HL-60 (cell line): ENCODE data around the gene FOXK2.

ENCODE experiments used
- DNase-seq, 2 experiments: peaks; one replicate each; pipeline ENCODE4 v3.0.0-alpha.2; 2010 to 2020; ENCODE audit warnings: low read depth in 1 of 2, low spot score in 1 of 2
- H3K27ac ChIP-seq: fragments of 250-450 bp; sonication (Bioruptor Pico); replicated peaks from 2 replicates; pipeline ENCODE4 v1.5.1; 2020; ENCODE audit warnings: mild to moderate bottlenecking, moderate library complexity
- H3K27me3 ChIP-seq: fragments of 250-450 bp; sonication (Bioruptor Pico); 2 replicates; pipeline ENCODE4 v1.5.1; 2021; ENCODE audit warnings: mild to moderate bottlenecking, moderate library complexity; ENCODE audit not compliant: insufficient read depth, poor library complexity, severe bottlenecking
- H3K4me3 ChIP-seq: replicated peaks from 2 replicates; pipeline ENCODE4 v1.5.1; 2011; ENCODE audit warnings: mild to moderate bottlenecking, control low read depth, low read length; ENCODE audit not compliant: insufficient read depth
- GABPA ChIP-seq: IDR thresholded peaks from 2 replicates; pipeline ENCODE4 v1.6.1; 2012; ENCODE audit warnings: low read depth
- POLR2AphosphoS5 ChIP-seq: IDR thresholded peaks from 2 replicates; pipeline ENCODE4 v1.6.1; 2012; ENCODE audit warnings: low read depth
- SPI1 ChIP-seq: IDR thresholded peaks from 2 replicates; pipeline ENCODE4 v1.6.1; 2012; ENCODE audit warnings: low read depth, mild to moderate bottlenecking, borderline replicate concordance
- TF ChIP-seq, protein P1 (sequence below): IDR thresholded peaks from 2 replicates; pipeline ENCODE4 v1.6.1; 2012; ENCODE audit warnings: low read depth; ENCODE audit not compliant: insufficient replicate concordance
- TF ChIP-seq, protein P2 (sequence below): IDR thresholded peaks from one replicate; pipeline ENCODE4 v1.5.1; 2011; ENCODE audit warnings: low read length, control low read depth, inconsistent platforms; ENCODE audit not compliant: insufficient read depth

The FOXK2 gene

DNA sequence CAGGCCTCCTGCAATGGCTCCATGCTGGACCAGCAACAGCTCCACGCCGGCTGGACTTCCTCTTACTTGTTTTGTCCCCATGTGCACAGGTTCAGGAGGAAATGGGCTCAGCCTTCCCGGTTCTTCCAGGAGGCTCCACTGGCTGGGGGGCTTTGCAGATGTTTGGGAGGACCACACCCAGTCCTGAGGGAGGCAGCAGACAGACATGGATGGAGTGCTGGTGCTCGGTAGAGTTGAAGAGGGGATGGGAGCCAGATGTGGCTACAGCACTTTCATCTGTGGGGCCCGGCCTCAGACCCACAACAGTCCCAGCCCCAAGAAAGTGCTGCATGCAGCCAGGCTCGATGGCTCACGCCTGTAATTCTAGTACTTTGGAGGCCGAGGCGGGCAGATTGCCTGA is 39.2 kb upstream of the FOXK2 start:
- DNase-seq = no peak
- H3K27me3 ChIP-seq = no peaks in the 10 kb centered on the region
- TF ChIP-seq, protein P1, sequence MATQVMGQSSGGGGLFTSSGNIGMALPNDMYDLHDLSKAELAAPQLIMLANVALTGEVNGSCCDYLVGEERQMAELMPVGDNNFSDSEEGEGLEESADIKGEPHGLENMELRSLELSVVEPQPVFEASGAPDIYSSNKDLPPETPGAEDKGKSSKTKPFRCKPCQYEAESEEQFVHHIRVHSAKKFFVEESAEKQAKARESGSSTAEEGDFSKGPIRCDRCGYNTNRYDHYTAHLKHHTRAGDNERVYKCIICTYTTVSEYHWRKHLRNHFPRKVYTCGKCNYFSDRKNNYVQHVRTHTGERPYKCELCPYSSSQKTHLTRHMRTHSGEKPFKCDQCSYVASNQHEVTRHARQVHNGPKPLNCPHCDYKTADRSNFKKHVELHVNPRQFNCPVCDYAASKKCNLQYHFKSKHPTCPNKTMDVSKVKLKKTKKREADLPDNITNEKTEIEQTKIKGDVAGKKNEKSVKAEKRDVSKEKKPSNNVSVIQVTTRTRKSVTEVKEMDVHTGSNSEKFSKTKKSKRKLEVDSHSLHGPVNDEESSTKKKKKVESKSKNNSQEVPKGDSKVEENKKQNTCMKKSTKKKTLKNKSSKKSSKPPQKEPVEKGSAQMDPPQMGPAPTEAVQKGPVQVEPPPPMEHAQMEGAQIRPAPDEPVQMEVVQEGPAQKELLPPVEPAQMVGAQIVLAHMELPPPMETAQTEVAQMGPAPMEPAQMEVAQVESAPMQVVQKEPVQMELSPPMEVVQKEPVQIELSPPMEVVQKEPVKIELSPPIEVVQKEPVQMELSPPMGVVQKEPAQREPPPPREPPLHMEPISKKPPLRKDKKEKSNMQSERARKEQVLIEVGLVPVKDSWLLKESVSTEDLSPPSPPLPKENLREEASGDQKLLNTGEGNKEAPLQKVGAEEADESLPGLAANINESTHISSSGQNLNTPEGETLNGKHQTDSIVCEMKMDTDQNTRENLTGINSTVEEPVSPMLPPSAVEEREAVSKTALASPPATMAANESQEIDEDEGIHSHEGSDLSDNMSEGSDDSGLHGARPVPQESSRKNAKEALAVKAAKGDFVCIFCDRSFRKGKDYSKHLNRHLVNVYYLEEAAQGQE = no peak
- no peak overlapping the region for H3K27ac ChIP-seq
- no peak overlapping the region for H3K4me3 ChIP-seq

DNA sequence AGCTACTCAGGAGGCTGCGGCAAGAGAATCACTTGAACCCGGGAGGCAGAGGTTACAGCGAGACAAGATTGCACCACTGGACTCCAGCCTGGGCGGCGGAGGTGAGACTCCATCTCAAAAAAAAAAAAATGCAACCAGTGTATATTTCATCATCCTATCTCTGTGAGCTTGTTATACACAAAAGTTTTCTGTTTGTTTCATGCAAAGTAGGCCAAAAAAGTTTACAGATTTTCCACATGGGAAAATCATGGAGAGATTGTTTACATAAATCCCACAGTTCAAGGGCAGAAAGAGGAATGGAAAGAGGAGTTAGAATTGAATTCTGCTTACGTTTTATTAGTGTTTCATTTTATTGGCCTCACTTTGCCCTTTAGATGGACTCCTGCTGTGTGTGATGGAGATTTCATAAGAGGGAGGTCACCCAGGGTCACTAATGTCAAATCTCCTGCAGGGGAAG is 36.3 kb upstream of the FOXK2 start:
- TF ChIP-seq SPI1 = no peak
- no peak for TF ChIP-seq GABPA
- TF ChIP-seq, protein P1 = no peak
- H3K27ac ChIP-seq = no peak overlapping the region
- H3K4me3 ChIP-seq = no peak overlapping the region
- no peaks in the 10 kb centered on the region for H3K27me3 ChIP-seq
- no peak for DNase-seq

DNA sequence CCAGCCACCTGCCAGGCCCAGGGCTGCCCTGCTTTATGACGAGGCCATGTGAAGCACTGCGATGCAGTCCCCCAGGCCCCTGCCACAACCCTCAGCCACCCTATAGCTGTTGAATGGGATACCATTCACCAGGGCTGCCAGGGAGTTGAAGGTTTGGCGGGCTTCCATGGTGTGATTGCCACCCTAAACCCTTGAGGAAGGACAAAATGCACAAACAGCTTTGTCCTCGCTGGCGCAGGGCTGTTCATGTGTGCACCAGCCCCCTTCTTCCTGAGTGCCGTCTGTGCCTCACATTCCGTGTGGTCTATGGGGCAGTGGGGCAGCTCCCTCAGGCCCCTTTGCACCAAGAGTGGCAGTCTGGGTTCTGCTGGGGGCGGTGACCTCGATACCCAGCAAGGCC is 35.7 kb upstream of the FOXK2 start:
- Histone ChIP-seq H3K4me3 (no peak overlapping the region), H3K27me3 (no peaks in the 10 kb centered on the region), H3K27ac (no peak overlapping the region)
- DNase-seq = no peak
- no peak for TF ChIP-seq POLR2AphosphoS5

DNA sequence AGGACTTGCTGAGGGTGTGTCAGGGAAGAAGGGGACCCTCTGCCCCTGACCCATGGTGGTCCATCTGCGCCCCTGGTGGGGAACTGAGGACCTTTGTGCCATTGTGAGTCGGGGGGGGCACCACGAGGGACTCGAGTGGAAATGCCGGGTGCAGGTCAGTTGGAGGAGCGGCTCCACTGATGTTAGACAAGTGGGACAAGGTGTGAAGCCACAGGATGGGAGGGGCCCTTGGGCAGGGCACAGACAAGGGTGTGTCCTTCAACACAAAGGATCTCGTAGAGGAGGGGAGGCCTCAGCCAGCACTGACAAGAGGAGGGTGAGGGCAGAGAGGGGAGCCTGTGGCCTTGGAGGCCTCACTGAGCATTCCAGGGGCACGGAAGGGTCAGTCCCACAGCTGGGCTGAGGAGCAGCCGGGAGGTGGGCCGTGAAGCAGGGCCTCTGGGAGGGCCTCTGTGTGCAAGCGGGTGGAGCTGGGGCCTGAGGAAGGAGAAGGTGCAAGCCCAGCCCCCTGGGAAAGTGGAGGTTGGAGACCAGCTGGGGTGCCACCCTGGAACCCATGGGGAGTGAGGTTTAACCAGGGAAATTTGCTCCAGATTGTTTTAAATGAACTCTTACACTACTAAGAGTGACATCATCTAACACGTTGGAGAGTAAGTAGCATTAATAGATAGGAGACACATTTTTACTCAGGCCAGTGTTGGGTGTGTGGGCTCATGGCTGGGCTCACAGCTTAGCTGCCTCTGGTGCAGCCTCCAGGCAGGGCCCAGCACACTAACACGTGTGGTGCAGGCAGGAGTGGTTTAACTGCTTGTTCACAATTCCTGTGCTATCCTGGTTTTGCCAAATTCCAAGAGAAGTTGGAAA is 33.1 kb upstream of the FOXK2 start:
- Histone ChIP-seq H3K4me3 (no peak overlapping the region), H3K27me3 (no peaks in the 10 kb centered on the region), H3K27ac (no peak overlapping the region)
- TF ChIP-seq, protein P2, sequence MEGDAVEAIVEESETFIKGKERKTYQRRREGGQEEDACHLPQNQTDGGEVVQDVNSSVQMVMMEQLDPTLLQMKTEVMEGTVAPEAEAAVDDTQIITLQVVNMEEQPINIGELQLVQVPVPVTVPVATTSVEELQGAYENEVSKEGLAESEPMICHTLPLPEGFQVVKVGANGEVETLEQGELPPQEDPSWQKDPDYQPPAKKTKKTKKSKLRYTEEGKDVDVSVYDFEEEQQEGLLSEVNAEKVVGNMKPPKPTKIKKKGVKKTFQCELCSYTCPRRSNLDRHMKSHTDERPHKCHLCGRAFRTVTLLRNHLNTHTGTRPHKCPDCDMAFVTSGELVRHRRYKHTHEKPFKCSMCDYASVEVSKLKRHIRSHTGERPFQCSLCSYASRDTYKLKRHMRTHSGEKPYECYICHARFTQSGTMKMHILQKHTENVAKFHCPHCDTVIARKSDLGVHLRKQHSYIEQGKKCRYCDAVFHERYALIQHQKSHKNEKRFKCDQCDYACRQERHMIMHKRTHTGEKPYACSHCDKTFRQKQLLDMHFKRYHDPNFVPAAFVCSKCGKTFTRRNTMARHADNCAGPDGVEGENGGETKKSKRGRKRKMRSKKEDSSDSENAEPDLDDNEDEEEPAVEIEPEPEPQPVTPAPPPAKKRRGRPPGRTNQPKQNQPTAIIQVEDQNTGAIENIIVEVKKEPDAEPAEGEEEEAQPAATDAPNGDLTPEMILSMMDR = no peak
- no peak for TF ChIP-seq SPI1
- TF ChIP-seq GABPA = no peak
- TF ChIP-seq, protein P1 = no peak
- TF ChIP-seq POLR2AphosphoS5 = no peak
- DNase-seq = no peak
